ENCODE data around the gene ANKFY1.

The ANKFY1 gene

GRCh38 chr17:4175921-4176807 is 87.6 kb downstream of the ANKFY1 start:
- DNase-seq = no peak

DNA sequence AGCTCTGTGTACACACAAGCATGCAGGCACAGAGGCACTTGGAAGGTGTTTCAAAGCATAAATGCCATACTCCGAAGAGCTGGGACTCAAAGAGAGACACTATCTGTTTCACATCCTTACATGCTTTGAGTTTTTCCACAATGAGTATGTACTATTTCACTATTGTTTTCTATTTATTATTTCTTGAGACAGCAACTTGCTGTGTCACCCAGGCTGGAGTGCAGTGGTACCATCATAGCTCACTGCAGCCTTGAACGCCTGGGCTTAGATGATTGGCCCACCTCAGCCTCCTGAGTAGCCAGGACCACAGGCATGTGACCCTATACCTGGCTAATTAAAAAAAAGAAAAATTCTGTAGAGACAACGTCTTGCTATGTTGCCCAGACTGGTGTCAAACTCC is 89.2 kb downstream of the ANKFY1 start:
- no peak for DNase-seq

GRCh38 chr17:4173781-4174180 is 90.0 kb downstream of the ANKFY1 start:
- DNase-seq = no peak

DNA sequence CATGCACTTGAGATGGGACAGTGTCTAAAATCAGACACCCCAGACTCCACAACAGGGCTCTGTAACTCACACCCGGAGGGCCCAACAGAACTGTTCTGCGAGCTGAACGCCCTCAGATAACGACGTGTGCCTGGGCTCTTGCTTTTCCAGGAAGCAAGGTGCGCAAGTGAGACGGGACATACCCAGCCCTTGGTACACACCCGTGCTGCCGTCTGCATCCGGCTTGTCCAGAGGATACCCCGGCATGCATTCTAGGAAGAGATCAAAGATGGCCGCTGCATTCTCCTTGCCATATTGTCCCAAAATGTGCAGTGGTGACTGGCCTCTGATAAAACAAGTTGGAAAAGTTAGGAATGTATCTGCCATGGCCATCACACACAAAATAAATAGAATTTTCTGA is 91.4 kb downstream of the ANKFY1 start:
- no peak for DNase-seq

DNA sequence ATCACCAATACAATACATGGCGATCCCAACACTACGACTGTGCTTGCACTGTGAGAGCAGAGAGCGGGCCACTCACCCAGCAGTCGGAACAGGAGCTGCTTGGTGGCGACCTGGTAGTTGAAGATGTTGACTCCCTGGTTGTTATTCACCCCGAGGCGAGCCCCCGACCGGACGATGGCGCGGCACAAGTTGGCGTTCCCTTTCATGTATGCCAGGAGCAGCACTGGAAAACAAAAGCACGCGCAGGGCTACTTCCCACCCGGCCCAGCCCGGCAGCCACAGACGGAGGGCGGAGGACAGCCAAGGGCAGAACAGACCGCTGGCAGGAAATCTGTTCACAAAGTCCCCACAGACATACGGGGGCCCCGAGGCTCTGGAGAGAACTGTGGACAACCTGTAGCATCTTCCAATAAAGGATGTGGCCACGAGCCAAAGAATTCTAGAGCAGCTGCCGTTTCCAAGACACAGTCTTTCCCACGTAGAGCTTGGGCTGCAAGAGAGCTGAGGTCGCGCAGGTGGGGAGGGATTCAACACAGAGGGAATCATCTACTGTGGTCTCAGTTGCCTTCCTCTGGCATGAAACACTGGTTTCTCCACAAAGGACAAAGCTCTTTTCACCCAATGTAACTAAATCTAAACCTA is 93.0 kb downstream of the ANKFY1 start:
- DNase-seq = no peak

DNA sequence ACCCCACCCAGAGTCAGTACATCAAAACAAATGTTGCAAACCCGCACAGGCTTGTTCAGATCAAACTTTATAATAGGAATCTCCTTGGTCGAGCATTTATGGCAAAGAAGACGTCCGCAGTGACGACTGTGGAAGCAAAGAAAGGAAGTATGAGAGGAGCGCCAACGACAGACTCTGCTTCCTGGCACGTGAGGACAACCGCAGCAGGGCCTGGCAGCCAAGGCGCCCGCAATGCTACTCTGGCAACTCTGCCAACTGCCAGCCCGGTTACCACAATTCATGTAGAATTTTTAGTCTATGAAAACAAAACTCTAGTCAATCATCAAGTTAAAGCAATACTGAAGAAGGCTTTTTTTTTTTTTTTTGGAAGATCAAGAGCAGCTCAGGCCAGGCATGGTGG is 96.0 kb downstream of the ANKFY1 start:
- DNase-seq = no peak

DNA sequence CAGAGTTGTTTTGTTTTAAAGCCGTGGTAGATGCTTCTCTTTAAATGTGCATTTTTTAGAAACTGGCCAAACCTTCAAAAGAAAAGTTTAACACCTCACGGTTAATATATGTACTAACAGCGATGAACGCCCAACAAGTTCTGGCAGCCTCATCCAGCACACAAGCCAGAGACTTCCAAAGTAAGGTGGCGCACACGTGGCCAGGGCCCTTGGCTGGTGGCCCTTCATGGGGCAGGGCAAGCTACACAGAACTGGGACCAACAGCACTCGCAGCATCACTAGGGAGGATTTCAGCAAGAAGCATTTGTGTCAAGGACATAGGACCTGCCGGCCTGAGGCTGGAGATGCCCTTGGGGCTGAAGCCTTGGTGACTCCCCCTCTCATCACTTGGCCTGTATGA is 97.4 kb downstream of the ANKFY1 start:
- DNase-seq = no peak

- DNase-seq = no peak
Observed at GRCh38 chr17:4165301-4166010, 98.3 kb downstream of the ANKFY1 start.

GRCh38 chr17:4163951-4164350 is 99.8 kb downstream of the ANKFY1 start:
- no peak for DNase-seq

- DNase-seq = no peak
Observed at GRCh38 chr17:4162775-4163466, 100.9 kb downstream of the ANKFY1 start.

- no peak for DNase-seq
Observed at GRCh38 chr17:4162321-4162720, 101.5 kb downstream of the ANKFY1 start.

GRCh38 chr17:4161967-4162305 is 101.8 kb downstream of the ANKFY1 start:
- DNase-seq = no peak

- DNase-seq = no peak
Observed at GRCh38 chr17:4161192-4161966, 102.4 kb downstream of the ANKFY1 start.

DNA sequence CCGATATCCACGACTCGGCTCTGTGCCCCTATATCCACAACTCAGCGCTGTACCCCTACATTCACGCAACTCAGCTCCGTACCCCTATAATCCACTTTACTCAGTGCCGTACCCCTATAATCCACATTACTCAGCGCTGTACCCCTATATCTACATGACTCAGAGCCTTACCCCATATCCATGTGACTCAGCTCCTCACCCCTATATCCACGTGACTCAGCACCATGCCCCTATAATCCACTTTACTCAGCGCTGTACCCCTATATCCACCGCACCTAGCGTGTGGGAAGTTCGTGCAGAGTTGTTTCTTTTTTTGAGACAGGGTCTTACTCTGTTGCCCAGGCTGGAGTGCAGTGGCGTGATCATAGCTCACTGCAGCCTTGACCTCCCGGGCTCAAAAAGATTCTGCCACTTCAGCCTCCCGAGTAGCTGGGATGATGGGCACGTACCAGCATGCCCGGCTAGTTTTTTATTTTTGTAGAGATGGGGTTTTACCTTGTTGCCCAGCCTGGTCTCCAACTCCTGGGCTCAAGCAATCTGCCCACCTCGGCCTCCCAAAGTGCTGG is 103.4 kb downstream of the ANKFY1 start:
- DNase-seq = no peak

GRCh38 chr17:4159761-4160160 is 104.0 kb downstream of the ANKFY1 start:
- no peak for DNase-seq

DNA sequence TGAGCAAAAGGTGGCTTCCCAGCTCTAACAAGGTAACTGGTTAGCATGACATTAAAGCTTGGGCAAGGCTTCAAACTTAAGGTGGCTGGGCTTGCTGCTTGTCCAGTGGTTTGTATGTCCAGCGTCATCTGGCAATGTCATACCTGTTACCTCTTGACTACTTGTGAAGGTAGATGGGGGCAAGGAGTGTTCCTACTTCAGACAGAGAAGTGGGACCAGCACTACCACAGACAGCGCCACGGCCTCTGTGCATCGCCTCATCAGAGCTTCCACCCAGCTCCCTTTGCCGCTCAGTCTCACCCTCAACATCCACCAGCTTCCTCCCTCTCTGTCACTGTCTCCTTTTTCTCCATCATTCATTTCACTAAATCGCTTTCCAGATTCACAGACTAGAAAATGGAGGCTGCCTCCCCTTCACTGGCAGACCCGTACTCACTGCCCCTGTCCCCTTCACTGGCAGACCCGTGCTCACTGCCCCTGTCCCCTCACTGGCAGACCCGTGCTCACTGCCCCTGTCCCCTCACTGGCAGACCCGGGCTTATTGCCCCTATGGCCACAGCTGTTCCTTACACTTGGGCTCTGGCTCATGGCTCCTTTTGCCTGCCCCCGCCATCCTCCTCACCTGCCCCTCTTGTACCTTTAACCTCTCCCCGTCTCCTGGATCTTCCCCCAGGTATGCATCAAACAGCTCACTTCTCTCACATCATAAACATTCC is 106.0 kb downstream of the ANKFY1 start:
- no peak for DNase-seq

- no peak for DNase-seq
Observed at GRCh38 chr17:4156750-4157381, 106.9 kb downstream of the ANKFY1 start.

GRCh38 chr17:4155980-4156620 is 107.7 kb downstream of the ANKFY1 start:
- DNase-seq = no peak

DNA sequence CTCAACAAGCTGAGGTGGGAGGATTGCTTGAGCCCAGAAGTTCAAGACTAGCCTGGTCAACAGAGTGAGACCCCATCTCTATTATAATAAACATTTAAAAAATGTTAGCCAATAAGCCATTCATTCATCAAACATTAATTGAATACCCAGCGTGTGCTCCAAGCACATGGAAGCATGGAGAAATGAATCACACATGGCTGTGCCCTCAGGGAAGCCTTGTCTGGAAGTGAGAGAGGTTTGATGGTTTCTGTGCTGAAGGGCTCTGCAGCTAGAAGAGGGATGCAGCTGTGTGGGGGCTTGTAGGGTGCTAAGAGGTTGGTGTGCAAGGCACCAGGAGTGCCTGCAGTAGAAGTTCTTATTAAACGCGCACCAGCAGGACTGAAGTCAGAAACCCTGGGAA is 109.6 kb downstream of the ANKFY1 start:
- no peak for DNase-seq

- DNase-seq = no peak
Observed at GRCh38 chr17:4152471-4152870, 111.3 kb downstream of the ANKFY1 start.

Data from NCI-H2029 treated with DMSO at 0.1 percent for 48 hours (cell line).